Stimulated activated effector memory CD8-positive, alpha-beta T cell treated with anti-CD3 and anti-CD28 coated beads, Interleukin-12 subunit alpha, Interleukin-12 subunit beta, amount 100 ng/mL, for 72 hours (primary cell): ENCODE measurements around the gene SHISAL1.

Source experiments
- ATAC-seq: fragments of 150-1000 bp; cut with Tn5 transposase; 2 replicates; pipeline ENCODE4 v1.10.0; 2021
- DNase-seq, 2 donors: peaks; one replicate each; pipeline ENCODE4 v3.0.0; 2021 to 2022; ENCODE audit warnings: low spot score in 2 of 2
- H3K27ac Mint-ChIP-seq: one replicate; pipeline ENCODE4 v1.8.0; 2022; ENCODE audit warnings: mild to moderate bottlenecking, mixed read lengths
- H3K36me3 Mint-ChIP-seq: one replicate; pipeline ENCODE4 v1.8.0; 2022; ENCODE audit warnings: mild to moderate bottlenecking, mixed read lengths
- H3K4me1 Mint-ChIP-seq: one replicate; pipeline ENCODE4 v1.8.0; 2022; ENCODE audit warnings: mixed read lengths
- H3K4me3 Mint-ChIP-seq: one replicate; pipeline ENCODE4 v1.8.0; 2022; ENCODE audit warnings: mild to moderate bottlenecking, mixed read lengths
- H3K9me3 Mint-ChIP-seq: one replicate; pipeline ENCODE4 v1.8.0; 2022; ENCODE audit warnings: mixed read lengths

SHISAL1 gene

GRCh38 chr22:44205516-44206329, 107.0 kb downstream of the SHISAL1 start:
- DNase-seq (no peak), ATAC-seq (no peak)
- Mint-ChIP-seq H3K36me3 (peaks cover 8% of the 10 kb centered on the region), H3K27ac (no peak overlapping the region), H3K4me3 (no peak overlapping the region), H3K9me3 (peaks cover 4% of the 10 kb centered on the region), H3K4me1 (peaks cover 13% of the 10 kb centered on the region)

GRCh38 chr22:44204739-44205515, 107.8 kb downstream of the SHISAL1 start:
- Mint-ChIP-seq H3K4me3 (no peak overlapping the region), H3K36me3 (peaks cover 8% of the 10 kb centered on the region), H3K27ac (peak overlapping the region; percentile 29), H3K4me1 (peaks cover 17% of the 10 kb centered on the region), H3K9me3 (peaks cover 4% of the 10 kb centered on the region)
- ATAC-seq, result no peak
- DNase-seq, result no peak

GRCh38 chr22:44203203-44203602, 109.5 kb downstream of the SHISAL1 start:
- ATAC-seq (no peak), DNase-seq (no peak)
- Mint-ChIP-seq H3K36me3 (peaks cover 24% of the 10 kb centered on the region), H3K4me3 (no peak overlapping the region), H3K4me1 (peaks cover 32% of the 10 kb centered on the region), H3K27ac (peak overlapping the region; percentile 26), H3K9me3 (no peaks in the 10 kb centered on the region)

- peaks cover 26% of the 10 kb centered on the region for H3K4me1 Mint-ChIP-seq
- H3K4me3 Mint-ChIP-seq, result no peak overlapping the region
- H3K27ac Mint-ChIP-seq, result peak overlapping the region; percentile 26
- H3K9me3 Mint-ChIP-seq, result no peaks in the 10 kb centered on the region
- DNase-seq (no peak), ATAC-seq (no peak)
- peaks cover 27% of the 10 kb centered on the region for H3K36me3 Mint-ChIP-seq
Observed at GRCh38 chr22:44202261-44202789, 110.4 kb downstream of the SHISAL1 start.

- Mint-ChIP-seq H3K27ac (peak overlapping the region; percentile 26), H3K4me3 (no peak overlapping the region), H3K4me1 (peaks cover 26% of the 10 kb centered on the region), H3K36me3 (peaks cover 27% of the 10 kb centered on the region), H3K9me3 (no peaks in the 10 kb centered on the region)
- DNase-seq (no peak), ATAC-seq (no peak)
Observed at GRCh38 chr22:44201665-44202064, 111.1 kb downstream of the SHISAL1 start.

- no peak for ATAC-seq
- H3K27ac Mint-ChIP-seq, result peak overlapping the region; percentile 26
- DNase-seq, result no peak
- no peaks in the 10 kb centered on the region for H3K9me3 Mint-ChIP-seq
- H3K36me3 Mint-ChIP-seq, result peaks cover 27% of the 10 kb centered on the region
- no peak overlapping the region for H3K4me3 Mint-ChIP-seq
- peaks cover 26% of the 10 kb centered on the region for H3K4me1 Mint-ChIP-seq
Observed at GRCh38 chr22:44200855-44201550, 111.7 kb downstream of the SHISAL1 start.

GRCh38 chr22:44200451-44200850, 112.3 kb downstream of the SHISAL1 start:
- Mint-ChIP-seq H3K36me3 (peaks cover 27% of the 10 kb centered on the region), H3K27ac (peak overlapping the region; percentile 26), H3K4me1 (peaks cover 26% of the 10 kb centered on the region), H3K9me3 (no peaks in the 10 kb centered on the region), H3K4me3 (no peak overlapping the region)
- no peak for DNase-seq
- ATAC-seq, result no peak

GRCh38 chr22:44199866-44200265, 112.9 kb downstream of the SHISAL1 start:
- peak overlapping the region; percentile 26 for H3K27ac Mint-ChIP-seq
- ATAC-seq, result no peak
- no peak overlapping the region for H3K4me3 Mint-ChIP-seq
- H3K9me3 Mint-ChIP-seq, result no peaks in the 10 kb centered on the region
- DNase-seq, result no peak
- H3K4me1 Mint-ChIP-seq, result peaks cover 30% of the 10 kb centered on the region
- H3K36me3 Mint-ChIP-seq, result peaks cover 30% of the 10 kb centered on the region

GRCh38 chr22:44199164-44199563, 113.6 kb downstream of the SHISAL1 start:
- Mint-ChIP-seq H3K4me3 (no peak overlapping the region), H3K36me3 (peaks cover 37% of the 10 kb centered on the region), H3K4me1 (peaks cover 37% of the 10 kb centered on the region), H3K9me3 (no peaks in the 10 kb centered on the region), H3K27ac (peak overlapping the region; percentile 26)
- DNase-seq (no peak), ATAC-seq (no peak)

- Mint-ChIP-seq H3K36me3 (peaks cover 31% of the 10 kb centered on the region), H3K4me3 (no peak overlapping the region)
- ATAC-seq, result no peak
Observed at GRCh38 chr22:44197271-44197670, 115.5 kb downstream of the SHISAL1 start.

GRCh38 chr22:44196731-44197131, 116.0 kb downstream of the SHISAL1 start:
- DNase-seq (no peak), ATAC-seq (no peak)
- peaks cover 56% of the 10 kb centered on the region for H3K4me1 Mint-ChIP-seq
- no peaks in the 10 kb centered on the region for H3K9me3 Mint-ChIP-seq
- H3K4me3 Mint-ChIP-seq, result no peak overlapping the region
- H3K36me3 Mint-ChIP-seq, result peaks cover 31% of the 10 kb centered on the region
- H3K27ac Mint-ChIP-seq, result no peak overlapping the region

More at GRCh38 chr22:44197271-44197670, 115.5 kb downstream of the SHISAL1 start:
- peaks cover 56% of the 10 kb centered on the region for H3K4me1 Mint-ChIP-seq
- no peaks in the 10 kb centered on the region for H3K9me3 Mint-ChIP-seq
- DNase-seq, result no peak
- H3K27ac Mint-ChIP-seq, result no peak overlapping the region

- peaks cover 31% of the 10 kb centered on the region for H3K36me3 Mint-ChIP-seq
- no peak overlapping the region for H3K4me3 Mint-ChIP-seq
- H3K9me3 Mint-ChIP-seq, result no peaks in the 10 kb centered on the region
- ATAC-seq, result no peak
- peaks cover 61% of the 10 kb centered on the region for H3K4me1 Mint-ChIP-seq
- no peak for DNase-seq
- no peak overlapping the region for H3K27ac Mint-ChIP-seq
Observed at GRCh38 chr22:44196241-44196640, 116.5 kb downstream of the SHISAL1 start.

GRCh38 chr22:44195189-44195871, 117.4 kb downstream of the SHISAL1 start:
- Mint-ChIP-seq H3K4me3 (no peak overlapping the region), H3K36me3 (peaks cover 31% of the 10 kb centered on the region), H3K4me1 (peaks cover 65% of the 10 kb centered on the region), H3K27ac (no peak overlapping the region), H3K9me3 (no peaks in the 10 kb centered on the region)
- DNase-seq (no peak), ATAC-seq (no peak)

- Mint-ChIP-seq H3K27ac (no peak overlapping the region), H3K36me3 (peaks cover 28% of the 10 kb centered on the region), H3K9me3 (no peaks in the 10 kb centered on the region), H3K4me3 (no peak overlapping the region), H3K4me1 (peaks cover 57% of the 10 kb centered on the region)
- ATAC-seq (no peak), DNase-seq (no peak)
Observed at GRCh38 chr22:44194569-44194968, 118.2 kb downstream of the SHISAL1 start.
